ENCODE results near the gene LRRC63. TPM values are rescaled to one million over a fixed set of nuclear protein-coding genes. Genes with fewer than 3 reads are reported as not detected.
"Not testable (repeated sequence)": the region's sequence is repeated elsewhere in the genome, so short reads cannot be mapped to it uniquely, and the experiment has no call there.

LRRC63 gene
- polyA plus RNA-seq, 3 donors: 0.36 TPM; not detected in 2

GRCh38 chr13:46213242-46213641 is 1.5 kb downstream of the LRRC63 start:
- Histone ChIP-seq H3K4me1 (ENCODE audit: control insufficient read depth in 1 of 2, insufficient read depth in 2 of 2, low read length in 2 of 2) (peaks cover 8 to 17% of the 10 kb centered on the region in 2 donors), H3K9ac (ENCODE audit: insufficient read depth, low read length, poor library complexity, severe bottlenecking) (no peak overlapping the region), H3K4me2 (replicated peaks; ENCODE audit: extremely low read depth, low read length, poor library complexity, severe bottlenecking) (no peak overlapping the region), H3K79me2 (ENCODE audit: insufficient read depth, low read length) (no peaks in the 10 kb centered on the region), H3K9me3 (replicated peaks in 1 of 2; ENCODE audit: control insufficient read depth in 1 of 2, insufficient read depth in 1 of 2, low read length in 2 of 2) (no peaks in the 10 kb centered on the region), H3K27me3 (ENCODE audit: control insufficient read depth in 2 of 2, insufficient read depth in 2 of 2, low read length in 2 of 2) (no peaks in the 10 kb centered on the region), H3K27ac (ENCODE audit: low read depth in 1 of 2, low read length in 2 of 2) (no peak overlapping the region), H4K20me1 (ENCODE audit: insufficient read depth, low read length) (no peaks in the 10 kb centered on the region), H3K36me3 (replicated peaks in 1 of 2; ENCODE audit: control insufficient read depth in 1 of 2, insufficient read depth in 2 of 2, low read length in 2 of 2) (no peaks in the 10 kb centered on the region), H2AFZ (ENCODE audit: insufficient read depth, low read depth, low read length, poor library complexity, severe bottlenecking) (no peak overlapping the region), H3K4me3 (replicated peaks in 1 of 3; ENCODE audit: low read depth in 2 of 3, low read length in 3 of 3) (no peak overlapping the region)
- no peak for DNase-seq
- intact Hi-C loops (cut with micrococcal nuclease): loop anchor here (5.0 to 10.0 kb wide), 2 partner anchors 46 to 48 kb away; no protein-coding TSS in a partner anchor
- peaks cover 23% of the 10 kb centered on the region for H3K4me1 Mint-ChIP-seq
- peaks cover 2 to 12% (median 7%) of the 10 kb centered on the region in 7 donors for H3K9me3 Mint-ChIP-seq
- H3K4me3 Mint-ChIP-seq: no peak overlapping the region
- H3K27me3 Mint-ChIP-seq (ENCODE audit: low read depth in 3 of 3): no peaks in the 10 kb centered on the region
- H3K36me3 Mint-ChIP-seq: no peaks in the 10 kb centered on the region
- WGBS (ENCODE audit: insufficient coverage): 100% methylated on average over 1 of the region's 3 CpGs
- H3K27ac Mint-ChIP-seq: no peak overlapping the region
- TF ChIP-seq, protein P1, sequence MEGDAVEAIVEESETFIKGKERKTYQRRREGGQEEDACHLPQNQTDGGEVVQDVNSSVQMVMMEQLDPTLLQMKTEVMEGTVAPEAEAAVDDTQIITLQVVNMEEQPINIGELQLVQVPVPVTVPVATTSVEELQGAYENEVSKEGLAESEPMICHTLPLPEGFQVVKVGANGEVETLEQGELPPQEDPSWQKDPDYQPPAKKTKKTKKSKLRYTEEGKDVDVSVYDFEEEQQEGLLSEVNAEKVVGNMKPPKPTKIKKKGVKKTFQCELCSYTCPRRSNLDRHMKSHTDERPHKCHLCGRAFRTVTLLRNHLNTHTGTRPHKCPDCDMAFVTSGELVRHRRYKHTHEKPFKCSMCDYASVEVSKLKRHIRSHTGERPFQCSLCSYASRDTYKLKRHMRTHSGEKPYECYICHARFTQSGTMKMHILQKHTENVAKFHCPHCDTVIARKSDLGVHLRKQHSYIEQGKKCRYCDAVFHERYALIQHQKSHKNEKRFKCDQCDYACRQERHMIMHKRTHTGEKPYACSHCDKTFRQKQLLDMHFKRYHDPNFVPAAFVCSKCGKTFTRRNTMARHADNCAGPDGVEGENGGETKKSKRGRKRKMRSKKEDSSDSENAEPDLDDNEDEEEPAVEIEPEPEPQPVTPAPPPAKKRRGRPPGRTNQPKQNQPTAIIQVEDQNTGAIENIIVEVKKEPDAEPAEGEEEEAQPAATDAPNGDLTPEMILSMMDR (IDR thresholded peaks at IDR 0.05): no peak

GRCh38 chr13:46214741-46215140 is 3.0 kb downstream of the LRRC63 start:
- not testable (repeated sequence) for H3K4me3 ChIP-seq (replicated peaks in 1 of 3; ENCODE audit: low read depth in 2 of 3, low read length in 3 of 3); H3K4me2 ChIP-seq (replicated peaks; ENCODE audit: extremely low read depth, low read length, poor library complexity, severe bottlenecking); H3K27me3 ChIP-seq (ENCODE audit: control insufficient read depth in 2 of 2, insufficient read depth in 2 of 2, low read length in 2 of 2); H3K79me2 ChIP-seq (ENCODE audit: insufficient read depth, low read length); H3K36me3 ChIP-seq (replicated peaks in 1 of 2; ENCODE audit: control insufficient read depth in 1 of 2, insufficient read depth in 2 of 2, low read length in 2 of 2); H3K27ac ChIP-seq (ENCODE audit: low read depth in 1 of 2, low read length in 2 of 2); H4K20me1 ChIP-seq (ENCODE audit: insufficient read depth, low read length); H3K36me3 Mint-ChIP-seq; H3K4me3 Mint-ChIP-seq; H3K9me3 ChIP-seq (replicated peaks in 1 of 2; ENCODE audit: control insufficient read depth in 1 of 2, insufficient read depth in 1 of 2, low read length in 2 of 2); DNase-seq; H3K9ac ChIP-seq (ENCODE audit: insufficient read depth, low read length, poor library complexity, severe bottlenecking); H2AFZ ChIP-seq (ENCODE audit: insufficient read depth, low read depth, low read length, poor library complexity, severe bottlenecking); H3K27me3 Mint-ChIP-seq (ENCODE audit: low read depth in 3 of 3)
- peaks cover 2 to 14% (median 9%) of the 10 kb centered on the region in 7 donors for H3K9me3 Mint-ChIP-seq
- H3K27ac Mint-ChIP-seq: peak overlapping the region in 1 of 7 donors; percentile 65
- intact Hi-C loops (cut with micrococcal nuclease): loop anchor here (5.0 to 10.0 kb wide), 2 partner anchors 47 to 50 kb away; no protein-coding TSS in a partner anchor
- H3K4me1 Mint-ChIP-seq: peaks cover 23% of the 10 kb centered on the region
- WGBS (ENCODE audit: insufficient coverage): no CpG with 5 or more reads among the region's 1 CpG
- H3K4me1 ChIP-seq (ENCODE audit: control insufficient read depth in 1 of 2, insufficient read depth in 2 of 2, low read length in 2 of 2): peaks cover 9 to 18% of the 10 kb centered on the region in 2 donors

DNA sequence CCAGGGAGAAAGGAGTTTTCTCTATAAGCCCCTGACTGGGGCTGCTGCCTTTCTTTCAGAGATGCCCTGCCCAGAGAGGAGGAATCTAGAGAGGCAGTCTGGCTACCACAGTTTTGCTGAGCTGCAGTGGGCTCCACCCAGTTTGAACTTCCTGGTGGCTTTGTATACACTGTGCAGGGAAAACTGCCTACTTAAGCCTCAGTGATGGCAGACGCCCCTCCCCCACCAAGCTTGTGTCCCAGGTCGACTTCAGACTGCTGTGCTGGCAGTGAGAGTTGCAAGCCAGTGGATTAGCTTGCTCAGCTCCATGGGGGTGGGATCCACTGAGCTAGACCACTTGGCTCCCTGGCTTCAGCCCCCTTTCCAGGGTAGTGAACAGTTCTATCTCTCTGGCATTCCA is 8.5 kb downstream of the LRRC63 start:
- H3K79me2 ChIP-seq (ENCODE audit: insufficient read depth, low read length); H3K4me3 Mint-ChIP-seq; H3K36me3 Mint-ChIP-seq; H3K9me3 ChIP-seq (replicated peaks in 1 of 2; ENCODE audit: control insufficient read depth in 1 of 2, insufficient read depth in 1 of 2, low read length in 2 of 2); H3K4me1 Mint-ChIP-seq; intact Hi-C loops (cut with micrococcal nuclease); H3K36me3 ChIP-seq (replicated peaks in 1 of 2; ENCODE audit: control insufficient read depth in 1 of 2, insufficient read depth in 2 of 2, low read length in 2 of 2); H3K4me1 ChIP-seq (ENCODE audit: control insufficient read depth in 1 of 2, insufficient read depth in 2 of 2, low read length in 2 of 2); H3K4me3 ChIP-seq (replicated peaks in 1 of 3; ENCODE audit: low read depth in 2 of 3, low read length in 3 of 3); H4K20me1 ChIP-seq (ENCODE audit: insufficient read depth, low read length); H3K27me3 ChIP-seq (ENCODE audit: control insufficient read depth in 2 of 2, insufficient read depth in 2 of 2, low read length in 2 of 2); H3K27me3 Mint-ChIP-seq (ENCODE audit: low read depth in 3 of 3); DNase-seq; H3K9ac ChIP-seq (ENCODE audit: insufficient read depth, low read length, poor library complexity, severe bottlenecking); H3K27ac Mint-ChIP-seq; H3K4me2 ChIP-seq (replicated peaks; ENCODE audit: extremely low read depth, low read length, poor library complexity, severe bottlenecking); H3K27ac ChIP-seq (ENCODE audit: low read depth in 1 of 2, low read length in 2 of 2): not testable (repeated sequence)
- WGBS (ENCODE audit: insufficient coverage): 100% methylated on average over 1 of the region's 2 CpGs
- peak overlapping the region; percentile 37 for H2AFZ ChIP-seq (ENCODE audit: insufficient read depth, low read depth, low read length, poor library complexity, severe bottlenecking)
- H3K9me3 Mint-ChIP-seq: peaks cover 6 to 26% (median 12%) of the 10 kb centered on the region in 7 donors

Data from CD14-positive monocyte (primary cell).